Neutrophil (primary cell): ENCODE results near the gene DPM2.

Experiments used
- H3K27ac ChIP-seq: fragments of 200-600 bp; sonication (generic); 2 replicates; pipeline ENCODE4 v1.5.1; 2016; ENCODE audit warnings: mild to moderate bottlenecking, moderate library complexity
- H3K27me3 ChIP-seq: fragments of 200-600 bp; sonication (generic); 2 replicates; pipeline ENCODE4 v1.6.0; 2016; ENCODE audit warnings: mild to moderate bottlenecking
- H3K36me3 ChIP-seq: fragments of 200-600 bp; sonication (generic); 2 replicates; pipeline ENCODE4 v1.5.1; 2017
- H3K4me1 ChIP-seq, 2 experiments: fragments of 200-600 bp in 1 of 2; sonication (generic) in 1 of 2; 1 replicate in 1 of 2; 2 replicates in 1 of 2; pipeline versions ENCODE4 v1.5.1 to v1.6.1; 2013 to 2016; ENCODE audit warnings: low read depth in 1 of 2, low read length in 1 of 2, mild to moderate bottlenecking in 1 of 2, moderate library complexity in 1 of 2; ENCODE audit not compliant: control insufficient read depth in 1 of 2, insufficient read depth in 1 of 2
- H3K4me3 ChIP-seq, 2 experiments: fragments of 200-600 bp in 1 of 2; sonication (generic) in 1 of 2; 1 replicate in 1 of 2; 2 replicates in 1 of 2; pipeline ENCODE4 v1.5.1; 2013 to 2016; ENCODE audit warnings: low read depth in 1 of 2, low read length in 1 of 2, mild to moderate bottlenecking in 1 of 2, moderate library complexity in 1 of 2
- H3K9me3 ChIP-seq: fragments of 200-600 bp; sonication (generic); 2 replicates; pipeline ENCODE4 v1.5.1; 2016
- TF ChIP-seq, protein P1 (sequence below): fragments of 200-600 bp; sonication (generic); IDR thresholded peaks from 2 replicates; pipeline ENCODE4 v1.5.1; 2016; ENCODE audit warnings: antibody characterized with exemption

DPM2 gene

DNA sequence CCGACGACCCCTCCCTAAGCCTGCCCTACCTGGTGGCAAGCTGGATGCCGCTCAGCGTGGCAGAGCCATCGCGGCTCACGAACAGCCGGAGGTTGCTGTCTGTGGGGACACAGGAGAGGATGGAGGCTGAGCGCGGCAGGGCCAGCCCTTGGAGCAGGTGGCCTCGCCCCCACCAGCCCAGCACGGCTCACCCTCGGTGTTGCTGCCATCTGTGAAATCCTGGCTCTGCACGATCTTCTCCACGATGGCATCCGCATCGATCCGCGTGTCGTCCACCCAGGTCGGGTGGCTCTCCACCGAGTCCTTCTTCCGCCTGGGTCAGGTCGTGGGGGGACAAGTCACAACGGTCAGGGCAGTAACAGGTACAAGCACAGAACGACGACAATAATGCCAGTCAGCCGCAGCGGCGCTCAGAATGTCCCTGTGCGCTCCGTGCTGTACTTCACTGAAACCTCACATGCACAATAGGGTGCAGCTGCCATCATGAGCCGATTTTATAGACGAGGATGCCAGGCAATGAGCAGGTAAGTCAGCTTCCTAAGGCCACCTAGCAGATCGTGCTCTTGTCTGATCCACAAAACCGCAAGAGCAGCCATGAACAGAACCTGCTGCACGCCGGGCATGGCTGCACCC, 7.0 kb upstream of the DPM2 start:
- no peak overlapping the region for H3K4me3 ChIP-seq
- H3K27me3 ChIP-seq, result no peaks in the 10 kb centered on the region
- H3K36me3 ChIP-seq, result no peaks in the 10 kb centered on the region
- no peaks in the 10 kb centered on the region for H3K9me3 ChIP-seq
- TF ChIP-seq, protein P1, sequence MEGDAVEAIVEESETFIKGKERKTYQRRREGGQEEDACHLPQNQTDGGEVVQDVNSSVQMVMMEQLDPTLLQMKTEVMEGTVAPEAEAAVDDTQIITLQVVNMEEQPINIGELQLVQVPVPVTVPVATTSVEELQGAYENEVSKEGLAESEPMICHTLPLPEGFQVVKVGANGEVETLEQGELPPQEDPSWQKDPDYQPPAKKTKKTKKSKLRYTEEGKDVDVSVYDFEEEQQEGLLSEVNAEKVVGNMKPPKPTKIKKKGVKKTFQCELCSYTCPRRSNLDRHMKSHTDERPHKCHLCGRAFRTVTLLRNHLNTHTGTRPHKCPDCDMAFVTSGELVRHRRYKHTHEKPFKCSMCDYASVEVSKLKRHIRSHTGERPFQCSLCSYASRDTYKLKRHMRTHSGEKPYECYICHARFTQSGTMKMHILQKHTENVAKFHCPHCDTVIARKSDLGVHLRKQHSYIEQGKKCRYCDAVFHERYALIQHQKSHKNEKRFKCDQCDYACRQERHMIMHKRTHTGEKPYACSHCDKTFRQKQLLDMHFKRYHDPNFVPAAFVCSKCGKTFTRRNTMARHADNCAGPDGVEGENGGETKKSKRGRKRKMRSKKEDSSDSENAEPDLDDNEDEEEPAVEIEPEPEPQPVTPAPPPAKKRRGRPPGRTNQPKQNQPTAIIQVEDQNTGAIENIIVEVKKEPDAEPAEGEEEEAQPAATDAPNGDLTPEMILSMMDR, result no peak
- H3K4me1 ChIP-seq, result peaks cover 8 to 17% of the 10 kb centered on the region in 2 experiments
- H3K27ac ChIP-seq, result no peak overlapping the region

DNA sequence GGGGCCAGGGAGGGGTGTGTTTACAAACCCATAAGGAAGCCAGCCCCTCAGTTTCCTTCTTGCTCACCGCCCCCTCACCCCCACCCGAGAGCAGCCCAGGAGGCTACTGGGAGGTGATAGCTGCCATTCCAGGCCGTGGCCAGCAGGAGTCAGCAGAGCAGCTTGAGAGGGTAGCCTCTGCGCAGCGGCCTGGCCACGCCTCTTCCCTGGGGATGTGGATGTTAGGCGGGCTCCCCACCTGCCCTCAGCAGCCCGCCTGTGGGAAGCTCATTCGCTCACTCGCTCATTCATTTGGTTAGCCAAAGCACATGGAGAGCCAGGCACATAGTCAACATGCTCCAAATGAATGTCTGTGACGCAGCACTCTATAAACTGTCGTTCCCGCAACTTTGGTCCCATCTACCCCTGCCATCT, 6.1 kb upstream of the DPM2 start:
- H3K27me3 ChIP-seq, result no peaks in the 10 kb centered on the region
- H3K36me3 ChIP-seq, result no peaks in the 10 kb centered on the region
- no peak overlapping the region for H3K4me3 ChIP-seq
- no peaks in the 10 kb centered on the region for H3K9me3 ChIP-seq
- TF ChIP-seq, protein P1, result peak; percentile 93
- peaks cover 8 to 17% of the 10 kb centered on the region in 2 experiments for H3K4me1 ChIP-seq
- no peak overlapping the region for H3K27ac ChIP-seq

DNA sequence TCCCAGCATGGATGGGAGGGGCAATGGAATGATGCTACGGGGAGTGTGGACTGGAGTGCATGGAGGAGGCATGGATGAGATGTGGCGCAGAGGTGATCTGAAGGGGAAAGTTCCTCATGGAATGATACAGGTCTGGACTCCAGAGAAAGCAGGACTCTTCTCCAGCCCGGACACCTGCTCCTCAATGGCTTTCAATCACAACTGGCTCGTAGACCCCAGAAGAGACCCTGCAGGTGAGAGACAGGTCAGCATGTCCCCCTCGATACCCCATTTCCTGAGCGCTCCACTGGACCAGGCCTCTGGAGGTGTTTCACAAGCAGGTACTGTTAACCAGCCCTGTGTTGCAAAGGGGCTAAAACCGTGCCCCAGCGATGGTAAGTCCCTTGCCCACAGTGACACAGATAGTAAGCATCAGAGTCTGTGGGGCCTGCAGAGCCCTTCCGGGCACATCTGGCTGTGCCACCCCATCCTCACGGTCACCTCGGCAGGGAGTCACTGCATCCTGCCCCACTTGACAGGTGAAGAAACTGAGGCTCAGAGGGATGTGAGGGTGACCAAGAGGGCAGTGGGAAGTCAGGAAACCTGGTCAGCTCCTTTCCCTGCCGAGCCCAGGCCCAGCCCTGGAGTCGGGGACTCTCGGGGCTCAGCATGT, 5.5 kb upstream of the DPM2 start:
- H3K4me3 ChIP-seq, result no peak overlapping the region
- H3K27ac ChIP-seq, result no peak overlapping the region
- H3K9me3 ChIP-seq, result no peaks in the 10 kb centered on the region
- H3K4me1 ChIP-seq, result peaks cover 8 to 18% of the 10 kb centered on the region in 2 experiments
- TF ChIP-seq, protein P1, result no peak
- H3K27me3 ChIP-seq, result no peaks in the 10 kb centered on the region
- H3K36me3 ChIP-seq, result no peaks in the 10 kb centered on the region

DNA sequence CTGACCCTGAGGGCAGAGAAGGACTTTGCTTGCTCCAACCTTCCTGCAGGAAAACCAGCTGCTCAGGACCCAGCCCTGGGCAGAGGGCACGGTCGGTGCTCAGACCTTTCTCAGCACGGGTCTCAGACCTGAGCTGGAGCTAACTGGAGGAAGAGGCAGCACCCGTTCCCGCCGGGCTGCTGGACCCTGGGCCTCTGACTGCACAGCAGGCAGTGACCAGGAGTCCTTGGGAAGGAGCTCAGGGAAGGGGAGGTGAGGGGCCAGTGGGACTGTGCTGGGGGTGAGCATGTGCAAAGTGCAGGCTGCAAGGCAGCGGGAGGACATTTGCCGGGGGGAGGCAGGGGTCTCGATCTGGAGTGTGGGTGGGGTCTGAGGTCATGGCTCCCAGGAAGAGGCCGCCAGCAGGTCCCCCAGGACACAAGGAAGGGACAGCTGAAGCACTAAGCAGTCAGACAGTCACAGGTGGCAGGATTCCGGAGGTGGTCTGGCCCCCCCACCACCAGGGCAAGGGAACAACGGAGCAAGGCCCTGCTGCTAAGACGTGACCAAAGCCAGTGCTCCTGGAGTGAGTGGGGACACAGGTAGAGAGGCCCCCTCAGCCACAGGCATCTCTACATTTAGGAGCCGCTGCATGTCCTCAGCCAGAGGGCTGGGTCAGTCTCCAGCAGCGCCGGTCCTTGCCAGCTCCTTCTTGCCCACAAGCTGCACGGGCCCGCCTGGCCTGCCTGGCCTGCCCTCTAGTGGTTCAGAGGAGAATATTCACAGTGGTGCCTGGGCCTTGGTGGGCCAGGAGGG, 4.8 kb upstream of the DPM2 start:
- H3K36me3 ChIP-seq, result no peaks in the 10 kb centered on the region
- no peak overlapping the region for H3K27ac ChIP-seq
- peaks cover 13 to 26% of the 10 kb centered on the region in 2 experiments for H3K4me1 ChIP-seq
- no peak overlapping the region for H3K4me3 ChIP-seq
- H3K27me3 ChIP-seq, result no peaks in the 10 kb centered on the region
- TF ChIP-seq, protein P1, result peak; percentile 86
- no peaks in the 10 kb centered on the region for H3K9me3 ChIP-seq

DNA sequence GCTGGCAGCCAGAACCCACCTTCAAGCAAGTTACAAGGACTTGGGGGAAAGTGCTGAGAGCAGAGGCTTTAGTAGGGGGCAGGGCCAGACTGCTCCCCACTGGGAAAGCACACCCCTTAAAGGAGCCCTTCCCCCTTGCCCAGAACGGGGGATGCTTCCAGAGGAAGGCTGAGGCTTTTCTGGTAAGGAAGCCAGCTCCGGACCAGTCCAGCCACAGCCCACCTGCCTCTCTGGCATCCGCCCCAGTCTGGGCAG, 4.2 kb upstream of the DPM2 start:
- H3K36me3 ChIP-seq, result no peaks in the 10 kb centered on the region
- H3K27ac ChIP-seq, result no peak overlapping the region
- TF ChIP-seq, protein P1, result no peak
- H3K4me3 ChIP-seq, result no peak overlapping the region
- no peaks in the 10 kb centered on the region for H3K27me3 ChIP-seq
- no peaks in the 10 kb centered on the region for H3K9me3 ChIP-seq
- H3K4me1 ChIP-seq, result peaks cover 18 to 31% of the 10 kb centered on the region in 2 experiments
